ENCODE data around the gene PLA2G4A.

Gene PLA2G4A

GRCh38 chr1:186828611-186829454 lies at the start of gene PLA2G4A:
Gene PLA2G4A (plus strand): TSS chr1:186828949. CDS start chr1:186854355, 25,406 bp downstream.
- DNase-seq (ENCODE audit: low read depth in 3 of 3): no peak

- DNase-seq (ENCODE audit: low read depth in 3 of 3): no peak
Measured at GRCh38 chr1:186780076-186780475, 48.7 kb upstream of the PLA2G4A start.

GRCh38 chr1:186781730-186782129 lies 47.0 kb upstream of the PLA2G4A start:
- no peak for DNase-seq (ENCODE audit: low read depth in 3 of 3)

GRCh38 chr1:186782791-186783190 lies 46.0 kb upstream of the PLA2G4A start:
- no peak for DNase-seq (ENCODE audit: low read depth in 3 of 3)

GRCh38 chr1:186783193-186783592 lies 45.6 kb upstream of the PLA2G4A start:
- no peak for DNase-seq (ENCODE audit: low read depth in 3 of 3)

GRCh38 chr1:186785503-186785902 lies 43.2 kb upstream of the PLA2G4A start:
- DNase-seq (ENCODE audit: low read depth in 3 of 3): no peak

GRCh38 chr1:186790101-186790500 lies 38.6 kb upstream of the PLA2G4A start:
- DNase-seq (ENCODE audit: low read depth in 3 of 3): no peak

GRCh38 chr1:186792870-186793581 lies 35.7 kb upstream of the PLA2G4A start:
- no peak for DNase-seq (ENCODE audit: low read depth in 3 of 3)

GRCh38 chr1:186793582-186793927 lies 35.2 kb upstream of the PLA2G4A start:
- DNase-seq (ENCODE audit: low read depth in 3 of 3): no peak

- no peak for DNase-seq (ENCODE audit: low read depth in 3 of 3)
Measured at GRCh38 chr1:186798960-186799688, 29.6 kb upstream of the PLA2G4A start.

- no peak for DNase-seq (ENCODE audit: low read depth in 3 of 3)
Measured at GRCh38 chr1:186799689-186800054, 29.1 kb upstream of the PLA2G4A start.

- no peak for DNase-seq (ENCODE audit: low read depth in 3 of 3)
Measured at GRCh38 chr1:186802388-186802787, 26.4 kb upstream of the PLA2G4A start.

- DNase-seq (ENCODE audit: low read depth in 3 of 3): no peak
Measured at GRCh38 chr1:186804679-186805078, 24.1 kb upstream of the PLA2G4A start.

GRCh38 chr1:186806477-186806876 lies 22.3 kb upstream of the PLA2G4A start:
- no peak for DNase-seq (ENCODE audit: low read depth in 3 of 3)

GRCh38 chr1:186807163-186807562 lies 21.6 kb upstream of the PLA2G4A start:
- no peak for DNase-seq (ENCODE audit: low read depth in 3 of 3)

GRCh38 chr1:186811892-186812291 lies 16.9 kb upstream of the PLA2G4A start:
- no peak for DNase-seq (ENCODE audit: low read depth in 3 of 3)

GRCh38 chr1:186812570-186812969 lies 16.2 kb upstream of the PLA2G4A start:
- DNase-seq (ENCODE audit: low read depth in 3 of 3): no peak

- no peak for DNase-seq (ENCODE audit: low read depth in 3 of 3)
Measured at GRCh38 chr1:186813420-186813819, 15.3 kb upstream of the PLA2G4A start.

GRCh38 chr1:186819126-186819525 lies 9.6 kb upstream of the PLA2G4A start:
- no peak for DNase-seq (ENCODE audit: low read depth in 3 of 3)

- no peak for DNase-seq (ENCODE audit: low read depth in 3 of 3)
Measured at GRCh38 chr1:186819563-186819962, 9.2 kb upstream of the PLA2G4A start.

- DNase-seq (ENCODE audit: low read depth in 3 of 3): no peak
Measured at GRCh38 chr1:186829686-186830587, 1.2 kb downstream of the PLA2G4A start.

GRCh38 chr1:186831168-186831567 lies 2.4 kb downstream of the PLA2G4A start:
- no peak for DNase-seq (ENCODE audit: low read depth in 3 of 3)

Data from stimulated activated CD4-positive, alpha-beta T cell treated with anti-CD3 and anti-CD28 coated beads, TNF-alpha, amount 100 ng/mL, for 4 hours (primary cell).